Activated CD8-positive, alpha-beta memory T cell treated with anti-CD3 and anti-CD28 coated beads, Interleukin-2, amount 50 U/mL, for 1 hour (primary cell): Measurements from ENCODE around the gene KDM1B.
"Not testable (repeated sequence)": the region's sequence is repeated elsewhere in the genome, so short reads cannot be mapped to it uniquely, and the experiment has no call there.

Source experiments
- DNase-seq: peaks from one replicate; pipeline ENCODE4 v3.0.0-alpha.2; 2020; ENCODE audit errors: extremely low read depth

The KDM1B gene

GRCh38 chr6:18155150-18155863 lies at the start of gene KDM1B:
TSS of gene KDM1B (plus strand) at chr6:18155422. CDS start at chr6:18159896, 4,474 bp downstream.
- peak; percentile 94 for DNase-seq

GRCh38 chr6:18107061-18107460 lies 48.2 kb upstream of the KDM1B start:
- DNase-seq = no peak

- DNase-seq = no peak
These were observed 45.1 kb upstream of the KDM1B start for GRCh38 chr6:18110162-18110561.

GRCh38 chr6:18115356-18115755 lies 39.9 kb upstream of the KDM1B start:
- DNase-seq = no peak

GRCh38 chr6:18117136-18117535 lies 38.1 kb upstream of the KDM1B start:
- DNase-seq = no peak

- no peak for DNase-seq
These were observed 36.9 kb upstream of the KDM1B start for GRCh38 chr6:18118330-18118729.

- no peak for DNase-seq
These were observed 36.0 kb upstream of the KDM1B start for GRCh38 chr6:18119236-18119635.

- DNase-seq = no peak
These were observed 33.6 kb upstream of the KDM1B start for GRCh38 chr6:18121580-18122127.

GRCh38 chr6:18122128-18123093 lies 32.8 kb upstream of the KDM1B start, which contains the start of gene NHLRC1:
TSS of gene NHLRC1 (minus strand) at chr6:18122677. CDS start at chr6:18122606, 71 bp downstream.
- DNase-seq = peak; percentile 25

GRCh38 chr6:18126121-18126520 lies 29.1 kb upstream of the KDM1B start:
- no peak for DNase-seq

- DNase-seq = no peak
These were observed 22.9 kb upstream of the KDM1B start for GRCh38 chr6:18132346-18132745.

GRCh38 chr6:18135171-18135570 lies 20.1 kb upstream of the KDM1B start:
- no peak for DNase-seq

- DNase-seq = no peak
These were observed 19.0 kb upstream of the KDM1B start for GRCh38 chr6:18136260-18136659.

- DNase-seq = no peak
These were observed 16.3 kb upstream of the KDM1B start for GRCh38 chr6:18138906-18139305.

GRCh38 chr6:18139935-18140621 lies 15.1 kb upstream of the KDM1B start:
- no peak for DNase-seq

- DNase-seq = no peak
These were observed 13.2 kb upstream of the KDM1B start for GRCh38 chr6:18141805-18142590.

- no peak for DNase-seq
These were observed 12.7 kb upstream of the KDM1B start for GRCh38 chr6:18142591-18142861.

GRCh38 chr6:18147160-18147559 lies 8.1 kb upstream of the KDM1B start:
- DNase-seq = no peak

GRCh38 chr6:18147616-18148015 lies 7.6 kb upstream of the KDM1B start:
- DNase-seq = no peak

GRCh38 chr6:18148304-18149025 lies 6.8 kb upstream of the KDM1B start:
- DNase-seq = no peak

- not testable (repeated sequence) for DNase-seq
These were observed 3.8 kb upstream of the KDM1B start for GRCh38 chr6:18151391-18151790.
